Neural crest cell (in vitro differentiated cells): Measurements from ENCODE around the gene ADAMTS4. TPM values are rescaled to one million over a fixed set of nuclear protein-coding genes. Genes with fewer than 3 reads are reported as not detected.
"Not testable (repeated sequence)": the region's sequence is repeated elsewhere in the genome, so short reads cannot be mapped to it uniquely, and the experiment has no call there.

Experiments
- DNase-seq: peaks from one replicate; pipeline ENCODE4 v3.0.0; 2021; ENCODE audit warnings: low read depth, mixed read lengths, low spot score
- H3K27ac Mint-ChIP-seq: one replicate; pipeline ENCODE4 v1.8.0; 2021; ENCODE audit warnings: mild to moderate bottlenecking, mixed read lengths; ENCODE audit not compliant: unreplicated experiment
- H3K27me3 Mint-ChIP-seq: 2 replicates; pipeline ENCODE4 v1.8.0; 2021; ENCODE audit warnings: low read depth, mild to moderate bottlenecking, mixed read lengths
- H3K36me3 Mint-ChIP-seq: 2 replicates; pipeline ENCODE4 v1.8.0; 2021; ENCODE audit warnings: low read depth, mild to moderate bottlenecking, mixed read lengths
- H3K4me1 Mint-ChIP-seq: 2 replicates; pipeline ENCODE4 v1.8.0; 2021; ENCODE audit warnings: mixed read lengths
- H3K4me3 Mint-ChIP-seq: one replicate; pipeline ENCODE4 v1.8.0; 2021; ENCODE audit warnings: mild to moderate bottlenecking, mixed read lengths
- H3K9me3 Mint-ChIP-seq: 2 replicates; pipeline ENCODE4 v1.8.0; 2021; ENCODE audit warnings: mixed read lengths
- total RNA-seq: library from RNA; stranded (reverse); gene quantifications from 2 replicates; pipeline ENCODE4 v1.2.1, GENCODE V29; 2021
- TF ChIP-seq, protein P1 (sequence below): fragments of 200-600 bp; sonication (generic); conservative IDR thresholded peaks from 2 replicates; pipeline ENCODE4 v1.5.0; 2021; ENCODE audit warnings: antibody characterized with exemption, mild to moderate bottlenecking

The ADAMTS4 gene
- total RNA-seq, 1 donor from 2014 or later = 4.6 TPM

DNA sequence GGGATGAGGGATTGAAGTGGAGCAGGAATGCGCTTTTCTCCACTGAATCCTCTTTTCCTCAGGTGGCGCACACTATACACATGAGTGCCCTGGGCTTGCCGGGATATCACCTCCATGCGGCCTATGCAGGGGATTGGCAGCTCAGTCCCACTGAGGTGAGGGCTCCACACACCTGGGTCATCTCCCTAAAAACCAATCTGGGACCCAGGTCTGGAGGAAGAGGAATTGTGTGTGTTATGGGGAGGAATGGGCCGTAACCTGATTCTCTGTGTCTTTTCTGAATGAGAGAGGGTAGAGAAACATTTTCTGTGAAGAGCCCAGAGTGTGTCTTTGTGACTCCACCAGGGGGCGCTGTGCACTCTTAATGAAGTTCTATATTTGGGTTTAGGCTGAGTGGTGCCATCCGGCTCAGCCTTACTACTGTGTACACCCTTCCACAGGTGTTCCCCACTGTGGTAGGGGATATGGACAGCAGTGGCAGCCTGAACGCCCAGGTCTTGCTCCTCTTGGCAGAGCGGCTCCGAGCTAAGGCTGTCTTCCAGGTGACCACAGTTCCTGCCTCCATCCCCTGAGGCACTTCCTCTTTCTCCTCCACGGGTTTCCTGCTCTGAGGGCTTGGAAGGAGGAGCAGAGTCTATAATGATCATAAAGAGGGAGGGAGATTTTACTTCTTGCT lies 28.5 kb upstream of the ADAMTS4 start:
- Mint-ChIP-seq H3K9me3 (peaks cover 6% of the 10 kb centered on the region), H3K4me3 (peak overlapping the region; percentile 99), H3K27ac (no peak overlapping the region), H3K4me1 (peaks cover 29% of the 10 kb centered on the region), H3K36me3 (no peaks in the 10 kb centered on the region), H3K27me3 (no peaks in the 10 kb centered on the region)
- TF ChIP-seq, protein P1, sequence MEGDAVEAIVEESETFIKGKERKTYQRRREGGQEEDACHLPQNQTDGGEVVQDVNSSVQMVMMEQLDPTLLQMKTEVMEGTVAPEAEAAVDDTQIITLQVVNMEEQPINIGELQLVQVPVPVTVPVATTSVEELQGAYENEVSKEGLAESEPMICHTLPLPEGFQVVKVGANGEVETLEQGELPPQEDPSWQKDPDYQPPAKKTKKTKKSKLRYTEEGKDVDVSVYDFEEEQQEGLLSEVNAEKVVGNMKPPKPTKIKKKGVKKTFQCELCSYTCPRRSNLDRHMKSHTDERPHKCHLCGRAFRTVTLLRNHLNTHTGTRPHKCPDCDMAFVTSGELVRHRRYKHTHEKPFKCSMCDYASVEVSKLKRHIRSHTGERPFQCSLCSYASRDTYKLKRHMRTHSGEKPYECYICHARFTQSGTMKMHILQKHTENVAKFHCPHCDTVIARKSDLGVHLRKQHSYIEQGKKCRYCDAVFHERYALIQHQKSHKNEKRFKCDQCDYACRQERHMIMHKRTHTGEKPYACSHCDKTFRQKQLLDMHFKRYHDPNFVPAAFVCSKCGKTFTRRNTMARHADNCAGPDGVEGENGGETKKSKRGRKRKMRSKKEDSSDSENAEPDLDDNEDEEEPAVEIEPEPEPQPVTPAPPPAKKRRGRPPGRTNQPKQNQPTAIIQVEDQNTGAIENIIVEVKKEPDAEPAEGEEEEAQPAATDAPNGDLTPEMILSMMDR = peak; percentile 92
- peak; percentile 91 for DNase-seq

DNA sequence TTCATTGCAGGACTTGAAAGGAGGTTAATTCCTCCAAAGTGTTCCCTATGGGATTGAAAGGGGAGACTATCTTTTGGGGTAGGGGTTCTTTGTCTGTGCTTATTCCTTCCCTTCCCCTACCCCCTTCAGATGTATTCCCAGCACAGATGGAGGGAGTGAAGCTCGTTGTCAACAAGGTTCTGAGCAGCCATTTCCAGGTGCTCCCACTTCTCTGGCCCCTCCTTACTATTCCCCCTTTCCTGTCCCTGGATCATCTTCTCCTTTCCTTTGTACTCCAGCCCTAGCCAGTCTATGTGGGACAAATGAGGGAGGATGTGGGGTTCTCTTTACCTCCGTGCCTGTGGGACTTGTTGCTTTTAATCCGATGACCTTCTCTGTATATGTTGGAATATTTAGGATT lies 27.9 kb upstream of the ADAMTS4 start:
- TF ChIP-seq, protein P1 = no peak
- Mint-ChIP-seq H3K27ac (peak overlapping the region; percentile 62), H3K27me3 (no peaks in the 10 kb centered on the region), H3K4me3 (peak overlapping the region; percentile 99), H3K4me1 (peaks cover 29% of the 10 kb centered on the region), H3K36me3 (no peaks in the 10 kb centered on the region), H3K9me3 (peaks cover 6% of the 10 kb centered on the region)
- no peak for DNase-seq

DNA sequence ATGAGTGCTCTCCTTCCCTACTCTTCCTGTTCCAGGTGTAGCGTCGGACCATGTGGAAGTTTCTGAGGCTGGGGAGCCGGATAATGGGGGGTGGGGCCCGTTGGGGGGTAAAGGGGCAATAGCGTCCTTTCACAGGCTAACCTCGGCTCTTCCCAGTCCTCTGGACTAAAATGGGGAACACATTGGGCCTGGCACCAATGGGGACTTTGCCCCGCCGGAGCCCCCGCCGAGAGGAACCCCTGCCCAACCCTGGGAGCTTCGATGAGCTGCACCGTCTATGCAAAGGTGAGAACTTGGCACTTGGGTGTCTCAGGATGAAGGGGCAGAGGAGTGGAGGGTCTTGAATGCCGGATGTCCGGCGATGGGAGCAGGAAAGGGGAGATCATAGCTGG lies 27.5 kb upstream of the ADAMTS4 start:
- Mint-ChIP-seq H3K27me3 (no peaks in the 10 kb centered on the region), H3K4me1 (peaks cover 29% of the 10 kb centered on the region), H3K36me3 (no peaks in the 10 kb centered on the region), H3K9me3 (peaks cover 6% of the 10 kb centered on the region), H3K4me3 (peak overlapping the region; percentile 99), H3K27ac (peak overlapping the region; percentile 97)
- DNase-seq = no peak
- TF ChIP-seq, protein P1 = no peak

DNA sequence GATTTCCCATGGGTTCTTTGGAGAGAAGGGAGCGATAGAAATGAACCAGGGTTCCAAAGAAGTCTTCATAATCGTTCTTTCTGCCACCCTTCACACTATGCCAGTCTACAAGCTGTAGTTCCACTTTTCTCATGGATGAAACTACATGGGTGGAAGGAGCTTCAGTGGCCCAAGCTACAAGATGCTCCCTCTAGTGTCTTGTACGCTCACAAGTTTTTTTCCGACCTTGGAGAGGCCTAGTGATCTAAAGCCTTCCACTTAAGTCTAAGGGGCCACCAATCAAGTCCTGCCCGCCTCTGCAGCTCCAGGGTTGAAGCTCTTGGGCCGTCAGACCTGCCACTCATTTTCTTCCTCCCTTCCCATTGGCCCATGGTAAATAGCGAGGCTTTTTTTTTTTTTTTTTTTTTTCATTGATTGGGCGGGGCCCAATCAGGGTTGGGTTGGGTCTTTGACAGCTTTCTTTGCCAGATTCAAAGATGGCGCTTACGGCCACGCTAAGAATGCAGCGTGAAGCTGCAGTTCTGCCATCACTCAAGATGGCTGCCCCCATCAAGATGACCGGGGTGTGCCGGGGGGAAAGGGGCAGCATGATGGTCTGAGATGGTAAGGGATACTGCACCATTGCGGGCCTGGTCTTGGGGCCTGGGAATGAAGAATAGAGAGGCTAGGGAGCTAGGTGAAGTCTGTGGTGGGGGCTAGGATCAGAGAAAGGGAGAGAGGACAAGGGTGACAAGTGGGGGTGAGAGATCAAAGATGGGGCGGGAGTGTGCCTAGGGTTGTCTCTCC lies 26.9 kb upstream of the ADAMTS4 start, which contains the start of gene TOMM40L:
TOMM40L (plus strand) TSS at position 527 of the 786 bp plus-strand sequence. CDS start 430 bp downstream, outside the sequence.
- peaks cover 29% of the 10 kb centered on the region for H3K4me1 Mint-ChIP-seq
- TF ChIP-seq, protein P1 = peak; percentile 60
- H3K36me3 Mint-ChIP-seq = no peaks in the 10 kb centered on the region
- H3K4me3 Mint-ChIP-seq = peak within 1 kb of the TSS; percentile 99
- peak; percentile 76 for DNase-seq
- H3K27me3 Mint-ChIP-seq = no peaks in the 10 kb centered on the region
- H3K9me3 Mint-ChIP-seq = peaks cover 6% of the 10 kb centered on the region
- peak within 1 kb of the TSS; percentile 97 for H3K27ac Mint-ChIP-seq

DNA sequence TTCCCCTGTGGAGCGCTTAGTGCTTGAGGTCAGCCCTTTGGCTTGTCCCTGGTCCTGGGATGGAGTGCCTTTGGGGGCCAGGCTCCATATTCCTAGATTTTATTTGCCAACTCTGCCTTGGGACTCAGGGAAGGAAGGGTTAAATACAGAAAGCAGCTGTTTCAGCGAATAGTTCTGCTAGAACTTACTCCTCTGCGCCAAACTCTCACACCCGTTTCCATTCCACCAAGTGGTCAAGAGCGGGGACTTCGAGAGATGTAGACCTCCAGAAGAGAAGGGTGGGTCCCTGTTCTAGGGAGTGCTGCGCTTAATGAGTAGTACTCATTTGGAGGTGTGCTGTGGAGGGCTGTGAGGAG lies 26.3 kb upstream of the ADAMTS4 start:
- peak overlapping the region; percentile 53 for H3K27ac Mint-ChIP-seq
- peak overlapping the region; percentile 99 for H3K4me3 Mint-ChIP-seq
- DNase-seq = no peak
- no peaks in the 10 kb centered on the region for H3K27me3 Mint-ChIP-seq
- TF ChIP-seq, protein P1 = no peak
- H3K9me3 Mint-ChIP-seq = peaks cover 6% of the 10 kb centered on the region
- H3K4me1 Mint-ChIP-seq = peaks cover 29% of the 10 kb centered on the region
- no peaks in the 10 kb centered on the region for H3K36me3 Mint-ChIP-seq

DNA sequence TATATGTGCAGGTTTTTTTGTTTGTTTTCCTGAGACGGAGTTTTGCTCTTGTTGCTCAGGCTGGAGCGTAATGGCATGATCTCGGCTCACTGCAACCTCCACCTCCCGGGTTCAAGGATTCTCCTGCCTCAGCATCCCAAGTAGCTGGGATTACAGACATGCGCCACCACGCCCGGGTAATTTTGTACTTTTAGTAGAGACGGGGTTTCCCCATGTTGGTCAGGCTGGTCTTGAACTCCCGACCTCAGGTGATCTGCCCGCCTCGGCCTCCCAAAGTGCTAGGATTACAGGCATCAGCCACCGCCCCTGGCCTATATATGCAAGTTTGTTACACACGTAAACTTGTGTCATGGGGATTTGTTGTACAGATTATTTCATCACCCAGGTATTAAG lies 25.8 kb upstream of the ADAMTS4 start:
- H3K27ac Mint-ChIP-seq, H3K4me3 Mint-ChIP-seq, H3K9me3 Mint-ChIP-seq, H3K36me3 Mint-ChIP-seq, DNase-seq, H3K27me3 Mint-ChIP-seq: not testable (repeated sequence)
- peaks cover 29% of the 10 kb centered on the region for H3K4me1 Mint-ChIP-seq
